MM.1S (cell line): Measurements from ENCODE around the gene SCNN1G.

Experiments used
- EZH2 ChIP-seq: fragments of 300-600 bp; sonication (generic); optimal IDR thresholded peaks from 2 replicates; pipeline ENCODE3; 2017; ENCODE audit warnings: low read depth, mild to moderate bottlenecking, antibody characterized with exemption, low read length, mixed read lengths
- EZH2phosphoT487 ChIP-seq: fragments of 300-600 bp; sonication (generic); IDR thresholded peaks from 2 replicates; pipeline ENCODE4 v1.6.1; 2018; ENCODE audit warnings: antibody characterized with exemption, low read length
- TF ChIP-seq, protein P1 (sequence below): fragments of 300-600 bp; sonication (generic); IDR thresholded peaks from 2 replicates; pipeline ENCODE4 v1.5.1; 2016; ENCODE audit warnings: antibody characterized with exemption, low read length, mixed read lengths

DNA sequence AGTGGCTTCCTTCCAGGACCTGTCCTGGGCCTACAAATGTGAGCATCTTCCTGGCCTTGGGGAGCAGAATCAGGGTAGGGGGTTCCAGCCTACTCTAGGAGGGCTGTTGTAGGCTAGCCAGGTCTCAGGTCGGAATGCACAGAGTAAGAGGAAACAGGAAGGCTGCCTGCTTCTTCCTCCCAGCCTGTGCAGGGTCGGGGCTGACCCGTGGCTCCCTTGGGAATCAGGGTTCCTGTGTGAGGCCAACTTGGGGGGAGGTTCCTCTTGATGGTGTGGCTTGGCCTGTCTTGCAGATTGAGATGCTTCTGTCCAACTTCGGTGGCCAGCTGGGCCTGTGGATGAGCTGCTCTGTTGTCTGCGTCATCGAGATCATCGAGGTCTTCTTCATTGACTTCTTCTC is 32.3 kb downstream of the SCNN1G start:
- TF ChIP-seq, protein P1, sequence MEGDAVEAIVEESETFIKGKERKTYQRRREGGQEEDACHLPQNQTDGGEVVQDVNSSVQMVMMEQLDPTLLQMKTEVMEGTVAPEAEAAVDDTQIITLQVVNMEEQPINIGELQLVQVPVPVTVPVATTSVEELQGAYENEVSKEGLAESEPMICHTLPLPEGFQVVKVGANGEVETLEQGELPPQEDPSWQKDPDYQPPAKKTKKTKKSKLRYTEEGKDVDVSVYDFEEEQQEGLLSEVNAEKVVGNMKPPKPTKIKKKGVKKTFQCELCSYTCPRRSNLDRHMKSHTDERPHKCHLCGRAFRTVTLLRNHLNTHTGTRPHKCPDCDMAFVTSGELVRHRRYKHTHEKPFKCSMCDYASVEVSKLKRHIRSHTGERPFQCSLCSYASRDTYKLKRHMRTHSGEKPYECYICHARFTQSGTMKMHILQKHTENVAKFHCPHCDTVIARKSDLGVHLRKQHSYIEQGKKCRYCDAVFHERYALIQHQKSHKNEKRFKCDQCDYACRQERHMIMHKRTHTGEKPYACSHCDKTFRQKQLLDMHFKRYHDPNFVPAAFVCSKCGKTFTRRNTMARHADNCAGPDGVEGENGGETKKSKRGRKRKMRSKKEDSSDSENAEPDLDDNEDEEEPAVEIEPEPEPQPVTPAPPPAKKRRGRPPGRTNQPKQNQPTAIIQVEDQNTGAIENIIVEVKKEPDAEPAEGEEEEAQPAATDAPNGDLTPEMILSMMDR, result no peak
- TF ChIP-seq EZH2, result no peak
- no peak for TF ChIP-seq EZH2phosphoT487
